GM18873 (cell line): ENCODE results near the gene KCNJ14.
"Not testable (repeated sequence)": the region's sequence is repeated elsewhere in the genome, so short reads cannot be mapped to it uniquely, and the experiment has no call there.

Experiments used
- ATAC-seq: cut with Tn5 transposase; IDR thresholded peaks from one replicate; pipeline ENCODE4 v1.9.1; 2021; ENCODE audit warnings: mild to moderate bottlenecking, moderate library complexity, moderate number of reproducible peaks; ENCODE audit not compliant: unreplicated experiment, low FRiP score

KCNJ14 gene

GRCh38 chr19:48484931-48485612 lies 29.7 kb downstream of the KCNJ14 start:
- ATAC-seq, result no peak

DNA sequence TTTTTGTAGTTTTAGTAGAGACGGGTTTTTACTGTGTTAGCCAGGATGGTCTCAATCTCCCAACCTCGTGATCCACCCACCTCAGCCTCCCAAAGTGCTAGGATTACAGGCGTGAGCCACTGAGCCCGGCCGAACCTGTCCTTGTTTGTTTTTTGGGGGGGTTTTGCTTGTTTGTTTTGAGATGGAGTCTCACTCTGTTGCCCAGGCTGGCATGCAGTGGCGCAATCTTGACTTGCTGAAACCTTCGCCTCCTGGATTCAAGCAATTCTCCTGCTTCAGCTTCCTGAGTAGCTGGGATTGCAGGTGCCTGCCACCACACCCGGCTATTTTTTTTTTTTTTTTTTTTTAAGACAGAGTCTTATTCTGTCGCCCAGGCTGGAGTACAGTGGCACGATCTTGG lies 31.3 kb downstream of the KCNJ14 start:
- not testable (repeated sequence) for ATAC-seq

- ATAC-seq, result no peak
Observed at GRCh38 chr19:48487544-48487943, 32.2 kb downstream of the KCNJ14 start.

- no peak for ATAC-seq
Observed at GRCh38 chr19:48487948-48488347, 32.6 kb downstream of the KCNJ14 start.

- not testable (repeated sequence) for ATAC-seq
Observed at GRCh38 chr19:48488478-48488877, 33.1 kb downstream of the KCNJ14 start.

DNA sequence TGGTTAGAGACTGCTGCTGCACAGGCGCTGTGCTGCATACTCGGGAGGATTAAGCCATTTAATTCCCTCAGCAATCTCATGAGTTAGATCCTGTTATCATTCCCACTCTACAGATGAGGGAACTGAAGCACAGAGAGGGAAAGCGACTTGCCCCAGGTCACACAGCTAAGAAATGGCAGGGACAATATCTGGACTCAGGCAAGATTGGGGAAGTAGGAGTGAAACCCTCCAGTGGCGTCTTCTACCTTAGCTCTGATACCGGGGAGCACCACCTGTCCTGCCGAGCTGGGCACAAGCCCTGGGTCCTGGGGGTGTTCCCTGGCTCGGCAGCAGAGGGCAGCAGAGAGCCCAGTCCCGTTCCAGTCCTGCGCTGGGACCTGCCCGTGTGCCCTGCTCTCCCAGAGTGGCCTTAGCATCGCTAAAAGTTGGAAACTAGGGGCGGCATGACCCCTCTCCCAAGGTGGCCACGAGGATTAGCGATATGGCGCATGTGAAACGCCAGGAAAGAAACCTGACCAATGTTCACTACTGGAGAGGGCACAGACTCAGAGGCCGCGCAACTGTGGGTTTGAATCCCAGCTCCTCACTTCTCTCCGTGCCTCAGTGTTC lies 34.3 kb downstream of the KCNJ14 start:
- no peak for ATAC-seq

GRCh38 chr19:48490981-48491792 lies 35.8 kb downstream of the KCNJ14 start:
- ATAC-seq, result no peak

DNA sequence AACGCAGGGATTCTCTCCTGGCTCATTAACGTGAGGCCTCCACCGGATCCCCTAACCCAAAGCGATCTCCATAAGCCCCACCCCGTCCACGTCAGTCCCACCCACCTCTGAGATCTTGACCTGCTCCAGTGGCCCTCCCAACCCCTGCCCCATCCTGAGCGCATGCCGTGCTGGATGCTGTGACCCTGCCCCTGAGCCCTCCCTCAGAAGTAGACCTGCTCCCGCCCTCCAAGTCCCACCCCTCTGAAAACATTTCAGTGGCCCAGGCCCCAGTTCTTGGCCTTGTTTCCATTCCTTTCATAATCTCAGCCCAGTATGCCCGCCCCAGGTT lies 36.4 kb downstream of the KCNJ14 start:
- no peak for ATAC-seq

- ATAC-seq, result no peak
Observed at GRCh38 chr19:48492925-48493717, 37.7 kb downstream of the KCNJ14 start.

GRCh38 chr19:48493718-48494401 lies 38.5 kb downstream of the KCNJ14 start:
- ATAC-seq, result no peak

- ATAC-seq, result no peak
Observed at GRCh38 chr19:48495396-48495795, 40.0 kb downstream of the KCNJ14 start.

GRCh38 chr19:48496959-48497727 lies 41.8 kb downstream of the KCNJ14 start:
- no peak for ATAC-seq

GRCh38 chr19:48497728-48498594 lies 42.6 kb downstream of the KCNJ14 start:
- no peak for ATAC-seq

- ATAC-seq, result no peak
Observed at GRCh38 chr19:48498595-48499311, 43.4 kb downstream of the KCNJ14 start.

- no peak for ATAC-seq
Observed at GRCh38 chr19:48499316-48500090, 44.1 kb downstream of the KCNJ14 start.

- no peak for ATAC-seq
Observed at GRCh38 chr19:48500830-48501493, 45.6 kb downstream of the KCNJ14 start.
